Mesenteric fat pad (tissue), 1 donor: ENCODE results near the gene QRICH1. TPM values are rescaled to one million over a fixed set of nuclear protein-coding genes. Genes with fewer than 3 reads are reported as not detected.
A peak's percentile ranks its signal among the peaks of the same experiment; 100 is the strongest.

Experiments
- DNase-seq: peaks from one replicate; pipeline ENCODE4 v3.0.0-alpha.2; 2020; ENCODE audit warnings: low spot score
- total RNA-seq: library from RNA; stranded (reverse); fragmentation: NEBNext Ultra II Directional; extraction: Animal tissue kit (Norgen Biotek cat#: 25700); gene quantifications from one replicate; pipeline ENCODE4 v1.2.1, GENCODE V29; 2021
- donor health status: DM: yes; HTN: yes; CAD: no.

QRICH1 gene
- total RNA-seq, 1 donor from 2014 or later = 96.9 TPM

GRCh38 chr3:49120096-49120437 is 26.2 kb upstream of the QRICH1 start:
- DNase-seq = no peak

- DNase-seq = no peak
These were observed 25.6 kb upstream of the QRICH1 start for GRCh38 chr3:49119439-49119838.

DNA sequence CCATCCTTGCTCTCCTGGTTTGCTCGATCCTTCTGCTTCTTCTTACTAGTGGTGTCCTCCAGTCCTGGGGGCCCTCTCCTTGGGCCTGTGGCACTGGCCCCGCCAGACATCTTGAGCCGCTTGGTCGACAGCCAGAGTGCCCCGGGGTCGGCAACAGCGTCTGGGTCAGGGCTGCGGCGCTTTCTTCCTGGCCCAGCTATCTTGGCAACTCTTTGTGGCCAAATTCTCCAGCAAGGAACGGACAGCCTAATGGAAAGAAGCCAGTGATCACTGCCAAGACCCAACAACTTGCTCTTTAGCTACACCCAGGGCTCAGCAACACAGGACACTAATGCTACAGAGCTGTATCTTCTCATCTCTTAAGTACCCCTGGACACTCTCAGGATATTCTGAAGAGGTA is 25.2 kb upstream of the QRICH1 start:
- DNase-seq = no peak

- no peak for DNase-seq
These were observed 18.4 kb upstream of the QRICH1 start for GRCh38 chr3:49112262-49112661.

GRCh38 chr3:49111347-49111746 is 17.5 kb upstream of the QRICH1 start:
- DNase-seq = no peak

DNA sequence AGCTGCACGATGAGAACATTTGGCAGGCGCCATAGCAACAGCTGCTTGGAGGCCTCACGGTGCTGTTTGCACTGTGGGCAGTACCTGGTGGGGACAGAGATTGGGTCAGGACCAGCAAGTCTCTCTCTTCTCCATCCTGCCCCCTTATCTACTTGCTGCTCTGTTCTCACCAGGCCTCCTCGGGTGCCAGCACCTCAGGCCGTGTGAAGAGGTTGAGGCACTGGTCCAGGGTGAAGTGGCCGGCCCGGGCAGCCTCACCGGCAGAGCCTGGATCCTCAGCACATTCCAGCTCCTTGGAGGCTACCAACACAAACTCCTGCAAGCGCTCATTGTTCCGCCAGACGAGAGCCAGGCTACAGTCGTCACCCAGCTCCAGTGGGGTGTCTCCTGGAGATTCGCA is 16.9 kb upstream of the QRICH1 start:
- no peak for DNase-seq

DNA sequence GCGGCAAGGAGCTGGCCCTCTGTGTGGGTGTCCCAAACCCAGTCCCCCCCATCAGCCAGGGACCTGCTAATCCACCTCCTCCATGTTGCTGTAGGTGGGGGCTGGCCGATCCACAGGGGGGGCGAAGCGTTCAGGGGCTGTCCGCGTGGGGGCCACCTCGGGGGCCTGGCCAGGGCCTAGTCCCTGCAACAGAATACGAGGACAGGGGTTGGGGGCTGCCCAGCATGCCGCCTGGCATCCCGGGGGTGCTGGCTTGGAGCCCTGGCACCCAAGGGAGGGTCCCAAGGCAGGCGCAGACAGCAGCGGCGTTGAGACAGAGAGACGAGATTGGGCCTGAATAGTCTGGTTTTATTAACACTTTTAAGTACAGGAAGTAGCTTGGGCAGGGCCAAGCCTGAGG is 14.5 kb upstream of the QRICH1 start:
- no peak for DNase-seq

- DNase-seq = peak; percentile 97
These were observed 10.8 kb upstream of the QRICH1 start, which contains the start of gene QARS1 for GRCh38 chr3:49104427-49105291. Gene QARS1, minus strand, starts transcription at chr3:49104757. Its CDS starts 24 bp downstream, at chr3:49104733.

GRCh38 chr3:49104052-49104426 is 10.2 kb upstream of the QRICH1 start:
- no peak for DNase-seq

DNA sequence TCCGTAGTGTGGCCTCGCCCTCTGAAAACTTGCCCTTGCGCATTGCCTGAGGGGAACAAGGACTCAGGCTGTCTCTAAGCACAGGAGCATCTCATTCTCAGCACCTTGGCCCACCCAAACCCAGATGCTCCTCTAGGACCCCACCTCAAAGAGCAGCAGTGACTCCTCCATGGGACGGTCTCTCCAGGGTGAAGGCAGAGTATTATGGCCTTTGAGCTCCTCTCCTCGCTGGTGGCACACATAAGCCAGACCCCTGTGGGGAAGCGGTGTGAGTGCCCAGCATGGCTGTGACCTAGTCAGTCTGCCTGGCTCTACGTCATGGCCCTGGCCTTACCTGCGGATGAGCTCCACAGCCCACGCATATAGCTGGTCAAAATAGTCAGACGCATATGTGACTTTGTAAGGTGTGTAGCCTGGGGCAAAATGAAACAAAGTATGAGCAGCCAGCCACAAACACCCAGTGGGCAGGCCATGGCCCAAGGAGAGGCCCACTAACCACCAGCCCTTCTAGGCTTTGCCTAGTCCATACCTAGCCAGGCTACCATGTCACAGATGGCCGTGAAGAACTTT is 6.3 kb upstream of the QRICH1 start:
- DNase-seq = no peak

GRCh38 chr3:49098910-49099630 is 5.2 kb upstream of the QRICH1 start:
- DNase-seq = no peak

DNA sequence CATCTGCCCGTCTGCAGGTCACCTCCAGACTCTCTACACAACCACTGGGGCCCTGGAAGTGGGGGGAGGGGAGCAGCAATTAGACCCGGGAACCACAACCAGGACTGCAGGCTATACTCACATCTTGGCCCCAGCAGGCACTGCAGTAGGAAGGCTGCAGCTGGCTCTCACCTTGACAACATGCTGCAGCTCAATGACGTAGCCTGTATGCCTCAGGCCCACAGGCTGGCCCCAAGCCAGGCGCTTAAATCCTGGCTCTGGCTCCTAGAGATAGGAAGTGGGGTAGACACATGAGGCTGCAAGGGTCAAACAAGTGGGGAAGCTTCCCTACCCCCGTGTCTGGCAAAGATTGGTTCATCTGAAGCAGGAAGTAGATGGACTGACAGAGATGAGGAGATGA is 4.6 kb upstream of the QRICH1 start:
- no peak for DNase-seq

GRCh38 chr3:49092938-49093852 is 676 bp downstream of the QRICH1 start:
- no peak for DNase-seq

- no peak for DNase-seq
These were observed 12.4 kb downstream of the QRICH1 start for GRCh38 chr3:49081429-49081828.

DNA sequence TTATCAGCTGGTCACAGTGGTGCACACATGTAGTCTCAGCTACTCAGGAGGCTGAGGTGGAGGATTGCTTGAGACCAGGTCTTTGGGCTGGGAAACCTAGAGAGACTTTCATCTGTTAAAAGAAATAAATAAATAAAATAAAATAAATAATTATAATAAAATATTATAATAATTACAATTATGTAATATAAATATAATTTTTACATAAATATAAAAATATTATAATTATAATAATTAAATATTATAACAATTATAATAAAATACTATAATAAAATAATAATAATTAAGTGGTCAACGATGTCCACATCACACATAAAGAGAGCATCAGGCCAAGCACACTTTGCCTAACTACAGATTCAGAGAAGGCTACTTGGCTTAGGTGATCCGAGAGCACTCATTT is 14.6 kb downstream of the QRICH1 start:
- no peak for DNase-seq

- DNase-seq = no peak
These were observed 17.2 kb downstream of the QRICH1 start for GRCh38 chr3:49076646-49077045.

DNA sequence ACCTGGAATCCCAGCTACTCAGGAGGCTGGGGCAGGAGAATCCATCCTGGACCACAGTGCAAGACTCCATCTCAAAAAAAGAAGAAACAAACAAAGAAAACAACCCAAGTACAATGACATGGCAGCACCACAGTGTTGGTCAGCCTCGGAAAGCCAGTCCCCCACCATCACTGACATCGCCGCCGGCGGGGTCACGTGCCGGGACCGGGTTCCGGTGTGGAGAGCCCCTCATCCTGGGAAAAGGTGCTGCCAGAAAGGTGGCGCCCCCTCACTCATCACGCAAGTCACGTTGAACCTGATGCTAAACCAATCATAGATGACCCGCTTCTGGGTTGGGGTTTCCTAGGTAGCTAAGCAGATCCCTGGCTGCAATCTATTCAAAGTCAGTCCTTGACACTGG is 17.8 kb downstream of the QRICH1 start:
- no peak for DNase-seq

- no peak for DNase-seq
These were observed 35.9 kb downstream of the QRICH1 start for GRCh38 chr3:49058011-49058410.

GRCh38 chr3:49057268-49057667 is 36.6 kb downstream of the QRICH1 start:
- DNase-seq = no peak

DNA sequence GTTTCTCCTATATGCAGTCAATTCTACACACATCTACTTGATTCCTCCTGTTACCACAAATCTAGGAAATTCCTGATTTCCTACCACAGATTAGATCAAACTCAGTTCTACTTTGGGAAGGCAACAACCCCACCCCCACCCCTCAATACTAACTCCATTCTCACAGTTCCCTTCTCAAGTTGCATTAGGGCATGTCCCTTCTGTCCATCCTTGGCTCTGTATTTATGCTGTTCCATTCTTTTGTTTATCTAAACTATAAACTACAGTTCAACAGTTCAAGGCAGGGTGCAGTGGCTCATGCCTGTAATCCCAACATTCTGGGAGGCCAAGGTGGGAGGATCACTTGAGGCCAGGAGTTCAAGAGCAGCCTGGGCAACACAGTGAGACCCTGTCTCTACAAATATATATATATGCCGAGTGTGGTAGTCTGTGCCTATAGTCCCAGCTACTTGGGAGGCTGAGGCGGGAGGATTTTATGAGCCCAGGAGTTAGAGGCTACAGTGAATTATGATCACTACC is 39.5 kb downstream of the QRICH1 start:
- DNase-seq = no peak

GRCh38 chr3:49053543-49053942 is 40.3 kb downstream of the QRICH1 start:
- DNase-seq = no peak
